ENCODE measurements around the gene LCLAT1. TPM values are rescaled to one million over a fixed set of nuclear protein-coding genes. Genes with fewer than 3 reads are reported as not detected.

LCLAT1 gene
- polyA plus RNA-seq (2012; ENCODE audit: insufficient read depth, insufficient read length) = 1.8 TPM

DNA sequence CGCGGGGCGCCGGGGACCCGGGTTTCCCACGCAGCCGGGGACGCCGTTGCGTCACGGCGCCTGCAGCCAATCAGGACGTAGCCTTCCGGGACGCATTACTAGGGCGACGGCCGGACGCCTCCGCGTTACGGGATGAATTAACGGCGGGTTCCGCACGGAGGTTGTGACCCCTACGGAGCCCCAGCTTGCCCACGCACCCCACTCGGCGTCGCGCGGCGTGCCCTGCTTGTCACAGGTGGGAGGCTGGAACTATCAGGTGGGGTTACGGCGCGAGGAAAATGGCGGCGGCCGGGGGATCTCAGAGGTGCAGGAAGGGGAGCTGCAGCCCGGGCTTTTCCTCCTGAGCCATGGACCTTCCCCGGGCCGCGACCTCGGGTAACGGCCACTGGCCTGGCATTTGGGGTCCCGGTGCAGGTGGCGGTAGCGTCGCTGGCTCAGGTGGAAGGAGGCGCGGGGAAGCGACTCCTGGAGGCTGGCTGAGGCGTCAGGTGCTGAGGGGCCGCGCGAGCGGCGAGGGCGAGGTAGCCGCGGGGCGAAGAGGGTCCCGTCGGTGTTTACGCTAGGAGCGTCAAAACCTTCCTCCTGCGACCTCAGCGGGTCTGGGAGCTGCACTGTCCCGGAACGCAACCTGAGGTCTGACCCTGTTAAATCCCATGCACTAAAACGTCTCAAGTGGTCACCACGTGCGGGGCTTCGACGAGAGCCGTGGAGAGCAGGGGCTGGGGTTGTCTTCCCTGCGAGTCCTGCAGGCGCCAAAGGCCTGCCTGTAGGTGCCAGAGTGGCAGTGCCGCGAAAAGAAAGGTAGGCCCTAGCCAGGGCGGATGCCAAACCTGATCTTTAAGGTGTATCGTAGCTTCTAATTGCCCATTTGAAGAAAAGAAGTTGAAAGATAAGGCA is at the start of gene LCLAT1:
LCLAT1 (plus strand) TSS at position 98 of the 897 bp plus-strand sequence. CDS start 78,345 bp downstream, outside the sequence.
- peak within 1 kb of the TSS; percentile 68 for H3K4me3 ChIP-seq (ENCODE audit: low read length)
- peak; percentile 62 for DNase-seq (ENCODE audit: low read depth, low spot score)

DNA sequence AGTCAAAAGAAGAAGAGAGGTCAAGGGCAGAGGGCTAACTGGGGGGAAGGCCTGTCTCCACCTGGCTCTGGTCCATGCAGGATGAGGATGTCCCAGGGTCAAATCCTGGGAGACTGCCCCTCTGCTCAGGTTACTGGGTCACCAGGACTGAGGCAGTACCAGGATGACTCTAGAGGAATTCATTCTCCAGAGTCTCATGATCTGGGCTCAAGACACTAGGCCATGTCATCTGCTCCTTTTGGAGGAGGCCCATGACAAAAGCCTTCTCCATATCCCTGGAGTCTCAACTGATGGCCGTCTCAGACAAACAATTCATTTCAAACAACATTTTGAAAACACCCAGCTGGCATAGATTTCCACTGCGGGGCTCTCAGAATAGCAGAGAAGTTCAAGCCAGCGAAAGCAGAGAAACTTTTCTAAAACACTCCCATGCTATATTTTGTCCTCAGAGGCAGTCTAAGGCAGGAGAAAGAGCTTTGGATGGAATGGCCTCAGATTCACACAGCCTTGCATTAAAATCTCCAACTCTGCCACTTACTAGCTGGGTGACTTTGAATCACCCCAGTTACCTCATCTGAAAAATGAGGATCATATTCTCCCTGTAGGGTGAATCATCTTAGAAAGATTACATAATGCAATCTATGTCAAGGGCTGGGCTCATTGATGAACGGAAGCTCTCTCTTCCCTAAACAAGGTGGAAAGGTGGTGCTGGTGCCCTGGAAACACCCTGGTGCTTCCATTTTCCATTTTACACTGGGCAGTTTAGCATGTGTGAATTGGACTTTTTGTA is 48.8 kb upstream of the LCLAT1 start:
- H3K4me3 ChIP-seq (ENCODE audit: low read length) = no peak overlapping the region
- no peak for DNase-seq (ENCODE audit: low read depth, low spot score)

DNA sequence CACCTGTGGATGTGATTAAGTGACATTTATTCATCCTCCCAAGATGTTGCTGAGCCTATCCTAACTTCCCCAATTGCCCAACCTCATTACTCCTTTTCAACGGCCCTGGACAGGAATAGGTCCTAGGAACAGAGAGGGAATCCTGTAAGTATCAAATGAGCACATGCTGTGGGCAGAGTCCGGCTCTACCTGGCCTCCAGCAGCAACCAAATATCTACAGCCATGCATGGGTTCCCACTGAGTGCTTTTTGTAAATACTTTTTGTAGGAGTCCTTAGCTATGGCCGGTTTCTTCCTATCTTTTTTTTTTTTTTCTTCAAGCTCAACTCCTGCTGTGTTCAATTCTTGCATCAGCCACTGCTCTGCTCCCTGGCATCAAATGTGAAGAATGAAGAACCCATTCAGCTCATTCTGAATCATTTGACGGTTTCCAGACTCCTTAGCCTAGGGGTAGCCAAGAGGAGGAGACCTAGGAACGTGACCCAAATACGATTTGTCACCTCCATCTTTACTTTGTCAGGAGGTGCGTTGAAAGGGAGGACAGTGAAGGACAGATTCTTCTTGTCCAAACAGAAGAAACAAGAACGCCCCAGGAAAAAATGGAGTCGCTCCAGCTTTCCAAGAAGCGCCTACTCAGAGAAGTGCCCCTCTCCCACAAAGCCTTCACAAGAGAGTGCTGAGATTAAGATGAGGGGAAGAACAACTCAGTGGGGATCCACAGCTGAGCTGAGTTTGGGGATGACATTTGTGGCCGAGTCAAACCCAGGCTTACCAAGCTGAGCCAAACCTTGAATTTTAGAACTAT is 46.7 kb upstream of the LCLAT1 start:
- no peak overlapping the region for H3K4me3 ChIP-seq (ENCODE audit: low read length)
- DNase-seq (ENCODE audit: low read depth, low spot score) = no peak

DNA sequence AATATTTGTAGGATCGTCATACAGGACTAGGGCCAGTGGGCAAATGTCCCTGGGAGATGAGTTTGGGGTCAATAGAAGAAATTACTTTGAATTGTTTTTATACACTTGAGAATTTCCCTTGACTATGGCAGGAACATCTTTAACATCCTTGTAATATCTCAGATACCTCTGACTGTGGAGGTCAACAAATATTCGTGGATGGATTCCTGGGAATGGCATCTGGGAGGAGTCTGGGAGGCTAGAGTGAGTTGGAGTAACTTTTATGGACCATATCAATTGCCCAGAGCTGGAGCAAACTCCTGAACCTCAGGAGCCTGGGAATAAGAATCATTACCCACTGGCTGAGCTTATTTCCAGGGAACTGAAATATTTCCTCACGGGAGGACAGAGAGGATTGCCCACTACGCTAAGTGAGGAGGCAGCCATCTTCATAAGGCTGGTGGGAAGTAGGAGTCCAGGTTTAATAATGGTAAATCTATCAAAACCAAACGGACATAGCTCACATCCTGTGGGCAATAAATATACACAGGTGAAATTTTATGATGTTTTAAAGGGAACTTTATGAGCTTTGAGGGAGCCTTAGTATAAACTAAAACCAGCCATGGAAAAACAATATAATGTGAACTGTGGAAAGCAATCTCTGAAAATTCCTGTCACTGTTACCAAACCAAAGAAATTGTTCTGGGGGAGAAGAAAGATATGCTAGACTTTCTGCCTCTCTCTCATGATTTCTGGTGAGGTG is 44.4 kb upstream of the LCLAT1 start:
- DNase-seq (ENCODE audit: low read depth, low spot score) = no peak
- H3K4me3 ChIP-seq (ENCODE audit: low read length) = no peak overlapping the region

DNA sequence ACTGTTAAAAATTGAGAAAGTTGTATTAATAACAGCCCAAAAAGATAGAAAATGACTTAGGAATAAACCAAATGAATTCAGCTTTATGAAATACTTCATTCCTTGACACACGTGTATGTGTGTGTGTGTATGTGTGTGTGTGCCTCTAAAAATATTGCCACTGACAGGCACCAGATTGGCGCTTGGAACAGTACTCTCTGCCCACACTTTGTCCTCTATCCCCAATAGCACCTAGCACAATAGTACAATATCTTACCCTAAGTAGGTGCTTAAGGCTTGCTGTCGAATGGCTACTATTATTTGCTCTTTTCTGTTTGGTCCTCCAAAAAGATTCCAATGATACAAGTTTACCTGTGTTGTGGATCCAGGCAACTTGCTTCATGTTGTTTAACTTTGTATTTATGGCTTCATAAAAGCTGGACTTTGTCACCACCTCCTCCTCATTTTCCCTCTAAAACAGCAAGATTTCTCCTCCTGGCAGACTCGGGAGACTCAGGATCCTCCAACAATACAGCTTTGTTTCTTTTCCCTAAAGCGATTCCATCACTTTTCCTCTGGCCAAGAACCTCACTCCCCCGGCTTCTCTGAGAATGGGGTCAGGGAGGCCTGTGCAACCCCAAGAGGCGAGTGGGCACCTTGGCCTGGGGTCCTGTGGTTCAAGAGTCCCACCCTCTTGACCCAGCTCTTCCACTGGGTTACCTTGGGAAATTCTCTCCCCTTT is 43.3 kb upstream of the LCLAT1 start:
- no peak overlapping the region for H3K4me3 ChIP-seq (ENCODE audit: low read length)
- no peak for DNase-seq (ENCODE audit: low read depth, low spot score)

DNA sequence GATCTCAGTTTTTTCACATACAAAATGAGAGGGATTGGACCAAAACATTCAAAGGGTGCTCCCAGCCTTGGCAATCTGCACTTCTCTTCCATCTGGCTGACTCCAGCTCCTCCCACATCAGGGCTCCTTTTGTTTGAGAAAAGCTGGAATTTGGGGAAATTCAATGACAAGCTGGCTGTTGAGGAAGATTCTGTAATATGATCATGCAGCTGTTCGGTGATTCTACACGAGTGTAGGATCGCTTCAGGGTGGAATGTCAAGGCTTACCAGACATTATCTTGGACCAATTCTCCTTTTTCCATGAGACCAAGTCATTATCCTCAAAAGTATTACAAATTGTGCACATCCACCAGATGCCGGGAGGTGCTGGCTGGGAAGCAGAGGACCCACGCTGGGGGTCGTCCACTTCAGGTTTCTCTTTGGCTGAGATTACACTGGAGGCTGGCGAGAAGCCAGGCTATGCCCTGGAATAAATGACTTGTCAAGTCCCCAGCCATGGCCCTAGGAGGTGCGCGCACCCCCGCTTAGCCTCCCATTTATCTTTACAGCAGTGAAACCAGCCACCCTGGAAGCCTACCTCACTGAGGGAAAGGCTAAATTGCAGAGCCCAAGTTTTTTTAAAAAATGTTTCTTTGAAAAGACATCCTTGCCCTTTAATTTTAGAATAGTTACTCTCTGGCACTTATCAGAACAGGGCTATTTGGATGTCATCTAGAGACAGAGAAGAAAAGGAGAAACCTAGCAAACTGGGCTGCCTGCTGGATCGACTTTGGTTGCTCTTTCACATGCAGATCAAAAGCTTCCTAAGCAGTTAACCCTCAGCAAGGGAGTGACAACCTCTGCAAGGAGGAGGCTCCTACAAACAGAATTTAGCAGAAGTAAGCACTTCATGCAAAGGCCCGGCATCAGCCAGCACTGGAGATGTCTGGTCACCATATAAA is 42.5 kb upstream of the LCLAT1 start:
- H3K4me3 ChIP-seq (ENCODE audit: low read length) = no peak overlapping the region
- no peak for DNase-seq (ENCODE audit: low read depth, low spot score)

DNA sequence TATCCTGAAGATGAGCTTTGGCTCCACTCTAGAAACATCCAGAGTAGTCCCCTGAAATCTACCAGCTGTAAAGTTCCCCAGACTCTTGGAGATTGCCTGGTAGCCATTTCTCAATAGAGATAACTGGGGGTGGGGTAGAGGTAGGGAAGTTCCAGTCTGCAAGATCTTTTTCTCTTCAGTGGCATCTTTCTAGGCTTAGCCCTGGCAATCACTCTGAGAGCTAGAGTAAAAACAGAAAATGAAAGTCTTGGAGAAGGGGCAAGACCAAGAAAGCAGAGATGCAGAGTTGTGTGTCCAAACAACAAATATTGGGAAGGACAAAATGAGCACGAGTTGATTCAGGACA is 41.8 kb upstream of the LCLAT1 start:
- no peak for DNase-seq (ENCODE audit: low read depth, low spot score)
- no peak overlapping the region for H3K4me3 ChIP-seq (ENCODE audit: low read length)

DNA sequence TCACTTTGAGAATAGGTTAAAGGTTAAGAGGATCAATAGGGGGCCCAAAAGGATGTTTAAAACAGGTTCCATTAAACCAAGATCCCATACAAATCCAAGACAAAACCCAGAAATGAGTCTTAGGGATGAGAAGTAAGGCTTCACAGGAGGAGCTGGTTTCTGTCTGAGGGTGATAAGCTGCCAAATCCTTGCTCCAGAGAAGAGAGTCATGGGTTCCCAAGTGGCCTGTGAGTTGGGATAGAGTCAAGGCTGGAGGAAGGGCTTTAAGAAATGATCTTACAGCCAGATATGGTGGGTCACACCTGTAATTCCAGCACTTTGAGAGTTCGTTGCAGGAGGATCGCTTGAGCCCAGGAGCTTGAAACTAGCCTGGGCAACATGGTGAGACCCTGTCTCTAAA is 40.2 kb upstream of the LCLAT1 start:
- no peak overlapping the region for H3K4me3 ChIP-seq (ENCODE audit: low read length)
- no peak for DNase-seq (ENCODE audit: low read depth, low spot score)

DNA sequence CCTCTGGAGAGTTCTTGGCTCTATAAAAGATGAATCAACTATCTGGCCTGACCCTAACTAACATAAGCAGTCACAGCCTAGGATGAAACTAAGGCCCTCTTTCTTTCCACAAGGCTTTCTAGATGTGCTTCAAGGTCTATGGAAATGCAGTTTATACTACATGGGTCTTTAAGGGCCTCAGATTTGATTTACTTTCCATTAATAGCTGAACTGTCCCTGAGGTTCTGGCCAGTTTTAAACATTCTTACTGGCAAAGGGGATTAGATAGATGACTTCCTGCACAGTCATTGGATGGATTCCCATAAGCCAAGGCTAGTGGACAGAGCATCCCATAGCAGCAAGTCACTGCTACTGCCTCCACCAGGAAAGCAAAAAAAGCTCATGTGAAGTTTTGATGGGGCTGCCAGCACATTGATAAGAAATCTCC is 38.1 kb upstream of the LCLAT1 start:
- no peak overlapping the region for H3K4me3 ChIP-seq (ENCODE audit: low read length)
- DNase-seq (ENCODE audit: low read depth, low spot score) = no peak

DNA sequence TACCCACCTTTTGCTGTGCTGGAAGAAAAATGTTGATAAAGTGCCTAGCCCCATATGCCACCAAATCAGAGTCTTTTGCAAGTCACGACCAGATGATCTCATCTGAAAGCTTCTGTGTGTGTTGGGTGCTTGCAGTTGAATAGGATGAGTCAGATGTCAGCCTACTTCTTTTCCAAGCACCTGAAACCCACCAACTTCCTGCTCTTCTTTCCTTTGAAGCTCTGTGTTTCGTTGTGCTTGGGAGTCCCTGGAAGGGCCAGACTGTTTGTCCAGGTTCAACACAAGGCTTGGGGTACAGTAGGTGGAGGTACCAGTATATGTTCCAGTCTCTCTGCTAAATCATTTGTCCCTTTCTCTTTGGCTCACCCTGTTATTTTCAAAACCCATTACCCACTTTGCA is 36.8 kb upstream of the LCLAT1 start:
- no peak overlapping the region for H3K4me3 ChIP-seq (ENCODE audit: low read length)
- DNase-seq (ENCODE audit: low read depth, low spot score) = peak; percentile 14

DNA sequence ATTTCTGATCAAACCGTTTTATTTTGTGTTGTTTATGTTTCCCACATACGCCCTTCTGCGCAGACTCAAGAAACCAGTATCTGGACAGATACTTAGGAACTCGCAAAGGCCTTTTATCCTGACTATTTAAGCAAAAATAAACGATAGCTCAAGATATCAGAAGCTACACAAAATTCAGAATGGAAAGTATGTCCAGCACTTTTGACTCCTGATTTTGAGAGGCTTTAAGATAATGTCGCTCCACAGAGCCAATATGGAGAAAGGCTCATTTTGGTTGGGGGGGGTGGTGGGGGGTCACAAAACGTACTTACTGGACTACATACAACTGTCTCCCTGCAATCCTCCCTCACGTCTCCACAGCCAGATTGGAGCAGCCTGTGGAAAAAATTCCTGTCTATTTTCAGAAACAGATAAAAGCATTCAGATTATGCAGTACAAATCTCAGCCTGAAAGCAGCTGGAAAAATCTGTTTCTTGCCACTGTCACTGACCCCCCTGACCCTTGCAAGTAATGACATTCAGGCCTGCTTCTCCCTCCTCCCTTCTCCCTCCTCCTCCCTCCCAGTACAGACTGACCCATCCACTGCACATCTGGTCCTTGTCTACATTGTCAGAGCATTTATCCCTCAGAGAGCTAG is 34.9 kb upstream of the LCLAT1 start:
- H3K4me3 ChIP-seq (ENCODE audit: low read length) = no peak overlapping the region
- DNase-seq (ENCODE audit: low read depth, low spot score) = no peak

DNA sequence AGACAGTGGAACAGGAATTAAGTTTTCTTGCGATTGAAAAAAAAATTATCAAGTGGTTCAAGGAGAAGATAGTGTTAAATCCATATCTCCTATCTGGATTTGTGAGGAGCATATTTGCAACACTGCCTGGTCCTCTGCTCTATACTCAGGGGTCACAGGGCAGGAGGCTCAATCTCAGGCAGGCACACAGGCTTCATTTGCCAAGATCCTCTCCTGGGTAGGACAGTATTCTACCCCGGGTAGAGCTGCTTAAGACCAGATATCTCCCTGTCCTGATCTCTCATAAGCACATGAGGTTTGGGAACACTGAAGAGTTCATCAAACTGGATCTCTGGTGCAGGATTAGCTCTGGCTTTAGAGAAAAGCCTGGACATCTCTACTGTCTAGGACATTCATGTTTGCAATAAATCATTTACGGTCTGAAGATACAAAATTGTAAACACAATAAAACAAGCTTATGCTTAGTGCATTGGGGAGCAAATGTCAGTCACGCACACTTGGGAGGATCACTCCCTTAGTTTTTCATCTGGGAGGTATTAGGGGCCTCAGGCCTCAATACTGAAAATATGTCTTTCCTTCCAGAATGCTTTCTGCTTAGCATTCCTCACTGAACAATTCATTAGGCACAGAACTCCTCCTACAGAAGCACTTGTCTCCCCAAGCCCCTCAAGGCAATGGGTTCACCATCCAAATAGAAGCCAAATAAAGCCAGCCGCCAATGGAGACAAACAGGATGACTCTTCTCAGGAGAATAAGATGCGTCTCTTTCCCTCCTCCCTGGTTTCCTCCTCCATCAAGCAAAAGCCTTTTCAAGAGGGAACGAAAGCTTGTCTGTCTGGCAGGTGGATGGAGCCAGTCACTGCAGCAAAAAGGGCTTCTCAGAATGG is 34.1 kb upstream of the LCLAT1 start:
- no peak overlapping the region for H3K4me3 ChIP-seq (ENCODE audit: low read length)

DNA sequence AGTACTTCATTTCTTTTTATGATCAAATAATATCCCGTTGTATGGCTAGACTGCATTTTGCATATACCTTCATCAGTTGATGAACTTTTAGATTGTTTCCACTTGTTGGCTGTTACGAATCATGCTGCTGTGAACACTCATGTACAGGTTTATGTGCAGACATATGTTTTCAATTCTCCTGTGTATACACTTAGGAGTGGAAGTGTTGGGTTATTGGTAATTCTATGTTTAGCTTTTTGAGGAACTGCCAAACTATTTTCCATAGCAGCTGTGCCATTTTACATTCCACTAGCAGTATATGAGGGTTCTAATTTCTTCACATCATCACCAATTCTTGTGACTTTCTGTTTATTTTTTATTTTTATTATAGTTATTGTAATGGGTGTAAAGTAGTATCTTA is 32.1 kb upstream of the LCLAT1 start:
- H3K4me3 ChIP-seq (ENCODE audit: low read length) = no peak overlapping the region
- no peak for DNase-seq (ENCODE audit: low read depth, low spot score)

More for the DNA sequence above, 34.1 kb upstream of the LCLAT1 start:
- no peak for DNase-seq (ENCODE audit: low read depth, low spot score)

DNA sequence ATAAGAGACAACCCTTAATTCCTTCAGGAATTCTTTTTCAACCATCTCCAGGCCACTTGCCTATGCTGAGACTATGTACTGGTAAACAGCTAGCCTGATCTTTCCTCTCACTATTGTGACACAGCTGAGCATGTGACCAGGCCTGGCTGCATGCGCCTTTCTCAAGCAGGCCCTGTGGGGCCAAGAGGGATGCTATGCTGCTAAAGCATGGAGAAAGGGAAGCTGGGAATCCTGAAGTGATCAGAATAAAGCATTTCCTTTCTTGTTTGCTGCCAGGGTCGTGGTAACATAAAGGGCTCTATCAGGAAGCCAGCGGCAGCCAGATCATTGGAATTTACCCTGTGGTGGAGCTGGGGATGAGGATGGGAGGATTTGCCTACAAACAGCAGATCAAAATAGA is 29.8 kb upstream of the LCLAT1 start:
- DNase-seq (ENCODE audit: low read depth, low spot score) = no peak
- H3K4me3 ChIP-seq (ENCODE audit: low read length) = no peak overlapping the region

DNA sequence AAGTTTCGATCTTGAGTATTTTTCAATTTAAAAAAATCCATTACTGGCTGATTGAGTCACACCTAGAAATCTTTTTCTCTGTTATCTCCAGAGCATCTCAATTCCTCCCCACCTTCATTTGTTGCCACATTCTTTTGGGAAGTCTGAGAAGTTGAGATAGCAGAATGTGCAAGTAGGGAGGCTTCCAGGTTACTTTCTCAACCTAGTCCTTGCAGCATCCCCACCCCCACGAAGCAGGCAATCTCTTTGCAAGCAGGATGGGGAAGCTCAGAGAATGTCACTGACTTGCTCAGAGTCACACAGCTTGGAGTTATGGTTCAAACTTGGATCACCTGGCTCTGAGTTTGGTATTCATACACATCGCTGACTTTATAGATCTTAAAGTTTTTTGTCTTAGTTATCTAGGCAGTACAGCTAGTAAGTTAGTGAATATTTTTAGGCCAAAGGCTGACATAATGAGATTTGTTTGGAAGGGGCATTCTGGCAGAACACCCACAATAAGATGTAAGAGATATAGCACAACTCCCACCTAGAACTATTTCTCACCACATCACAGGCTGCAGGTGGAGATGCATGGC is 25.9 kb upstream of the LCLAT1 start:
- DNase-seq (ENCODE audit: low read depth, low spot score) = no peak
- no peak overlapping the region for H3K4me3 ChIP-seq (ENCODE audit: low read length)

Data from Jurkat, Clone E6-1 (cell line).